Measurements from ENCODE around the gene SOX9. TPM values are rescaled to one million over a fixed set of nuclear protein-coding genes. Genes with fewer than 3 reads are reported as not detected.

The SOX9 gene
- total and polyA plus RNA-seq, 8 donors: 22.7 to 76.1 (median 30.5) TPM

- 42 to 70% methylated on average over 1 of the region's 1 CpG for WGBS, 2 donors
- TF ChIP-seq CTCF (IDR thresholded peaks at IDR 0.05): no peak
- H3K4me3 ChIP-seq: no peak overlapping the region
- no peaks in the 10 kb centered on the region for H3K36me3 ChIP-seq
- H3K4me1 ChIP-seq: peaks cover 5 to 13% (median 12%) of the 10 kb centered on the region in 3 donors
- no peaks in the 10 kb centered on the region for H3K27me3 ChIP-seq
- no peak for DNase-seq
- H3K27ac ChIP-seq: peak overlapping the region in 1 of 4 donors; percentile 12
- H3K9me3 ChIP-seq: no peaks in the 10 kb centered on the region
- no peak for FAIRE-seq
- intact Hi-C loops (cut with DNase I): no loop called here
- peak in 3 of 4 donors; percentile 43 to 71 (median 45) for ATAC-seq
Measured at GRCh38 chr17:72092710-72093322, 28.0 kb upstream of the SOX9 start.

GRCh38 chr17:72093707-72094106 is 27.1 kb upstream of the SOX9 start:
- Histone ChIP-seq H3K36me3 (no peaks in the 10 kb centered on the region), H3K9me3 (no peaks in the 10 kb centered on the region), H3K4me3 (no peak overlapping the region), H3K27ac (no peak overlapping the region), H3K27me3 (no peaks in the 10 kb centered on the region), H3K4me1 (peaks cover 5 to 13% (median 12%) of the 10 kb centered on the region in 3 donors)
- intact Hi-C loops (cut with DNase I): no loop called here
- ATAC-seq: no peak
- WGBS, 2 donors: 93 to 97% methylated on average over 3 of the region's 3 CpGs
- no peak for FAIRE-seq
- no peak for DNase-seq
- no peak for TF ChIP-seq CTCF (IDR thresholded peaks at IDR 0.05)

GRCh38 chr17:72095316-72095715 is 25.5 kb upstream of the SOX9 start:
- no peak for FAIRE-seq
- 87 to 88% methylated on average over 4 of the region's 4 CpGs for WGBS, 2 donors
- no peak for TF ChIP-seq CTCF (IDR thresholded peaks at IDR 0.05)
- no peaks in the 10 kb centered on the region for H3K9me3 ChIP-seq
- no peaks in the 10 kb centered on the region for H3K27me3 ChIP-seq
- H3K36me3 ChIP-seq: no peaks in the 10 kb centered on the region
- ATAC-seq: no peak
- no peak overlapping the region for H3K27ac ChIP-seq
- no peak overlapping the region for H3K4me3 ChIP-seq
- DNase-seq: no peak
- H3K4me1 ChIP-seq: peaks cover 0 to 8% (median 2%) of the 10 kb centered on the region in 3 donors
- intact Hi-C loops (cut with DNase I): no loop called here

- no peak for ATAC-seq
- no peaks in the 10 kb centered on the region for H3K36me3 ChIP-seq
- TF ChIP-seq CTCF (IDR thresholded peaks at IDR 0.05): no peak
- H3K27me3 ChIP-seq: no peaks in the 10 kb centered on the region
- no peak overlapping the region for H3K27ac ChIP-seq
- no peak for FAIRE-seq
- WGBS, 2 donors: 89 to 95% methylated on average over 10 of the region's 10 CpGs
- H3K4me1 ChIP-seq: peaks cover 0 to 8% (median 0%) of the 10 kb centered on the region in 3 donors
- no peak for DNase-seq
- no peak overlapping the region for H3K4me3 ChIP-seq
- no peaks in the 10 kb centered on the region for H3K9me3 ChIP-seq
- intact Hi-C loops (cut with DNase I): no loop called here
Measured at GRCh38 chr17:72097144-72097543, 23.7 kb upstream of the SOX9 start.

GRCh38 chr17:72099919-72100318 is 20.9 kb upstream of the SOX9 start:
- Histone ChIP-seq H3K9me3 (no peaks in the 10 kb centered on the region), H3K27me3 (no peaks in the 10 kb centered on the region), H3K27ac (no peak overlapping the region), H3K4me3 (no peak overlapping the region), H3K36me3 (no peaks in the 10 kb centered on the region), H3K4me1 (no peaks in the 10 kb centered on the region)
- no peak for FAIRE-seq
- DNase-seq: no peak
- 90 to 97% methylated on average over 4 of the region's 4 CpGs for WGBS, 2 donors
- ATAC-seq: no peak
- intact Hi-C loops (cut with DNase I): no loop called here
- TF ChIP-seq CTCF (IDR thresholded peaks at IDR 0.05): no peak
